ENCODE results near the gene JMJD6. TPM values are rescaled to one million over a fixed set of nuclear protein-coding genes. Genes with fewer than 3 reads are reported as not detected.

JMJD6 gene
- total and polyA plus RNA-seq, 2 experiments from 2014 or later, result 23.5 to 33.6 TPM

- Histone ChIP-seq H3K36me3 (no peaks in the 10 kb centered on the region), H3K27ac (peak overlapping the region; percentile 71), H3K27me3 (no peaks in the 10 kb centered on the region), H3K4me1 (ENCODE audit: low read depth) (peaks cover 11% of the 10 kb centered on the region), H3K4me3 (no peak overlapping the region), H3K9me3 (ENCODE audit: low read depth) (no peaks in the 10 kb centered on the region)
- no peak for DNase-seq (ENCODE audit: low read depth in 1 of 2, low spot score in 1 of 2)
- no peak for TF ChIP-seq CTCF (IDR thresholded peaks at IDR 0.05; ENCODE audit: low read depth, low read length)
Measured at GRCh38 chr17:76670020-76670717, 56.2 kb downstream of the JMJD6 start.

Other genes with a start within 250 kb of the JMJD6 start
- 6.8 and 18.7 TPM in 2 replicates for gene RHBDF2, start 225.2 kb downstream of the JMJD6 start, total RNA-seq
- 8.7 and 9.5 TPM in 2 replicates for gene RHBDF2, start 225.2 kb downstream of the JMJD6 start, polyA plus RNA-seq
- 7.4 and 10.3 TPM in 2 replicates for gene CYGB, start 188.9 kb downstream of the JMJD6 start, total RNA-seq
- gene CYGB, start 188.9 kb downstream of the JMJD6 start, polyA plus RNA-seq, result 3.5 and 11.9 TPM in 2 replicates
- gene PRCD, start 186.6 kb downstream of the JMJD6 start, total RNA-seq, result 7.3 and 7.7 TPM in 2 replicates
- 13.3 and 14.4 TPM in 2 replicates for gene PRCD, start 186.6 kb downstream of the JMJD6 start, polyA plus RNA-seq
- gene ST6GALNAC2, start 140.7 kb downstream of the JMJD6 start, total RNA-seq, result 0.11 and 1.0 TPM in 2 replicates
- 0.27 and 0.88 TPM in 2 replicates for gene ST6GALNAC2, start 140.7 kb downstream of the JMJD6 start, polyA plus RNA-seq
- 0.99 TPM in 1 of 2 replicates, not detected in the other for gene ST6GALNAC1, start 82.8 kb downstream of the JMJD6 start, total RNA-seq
- not detected in 2 replicates for gene ST6GALNAC1, start 82.8 kb downstream of the JMJD6 start, polyA plus RNA-seq
- gene MXRA7, start 15.6 kb downstream of the JMJD6 start, total RNA-seq, result 101 and 123 TPM in 2 replicates
- 164 and 178 TPM in 2 replicates for gene MXRA7, start 15.6 kb downstream of the JMJD6 start, polyA plus RNA-seq
- 47.6 and 62.0 TPM in 2 replicates for gene METTL23, start 233 bp upstream of the JMJD6 start, total RNA-seq
- gene METTL23, start 233 bp upstream of the JMJD6 start, polyA plus RNA-seq, result 77.9 and 83.0 TPM in 2 replicates
- gene SRSF2, start 10.7 kb upstream of the JMJD6 start, total RNA-seq, result 398 and 520 TPM in 2 replicates
- 217 and 265 TPM in 2 replicates for gene SRSF2, start 10.7 kb upstream of the JMJD6 start, polyA plus RNA-seq
- gene MFSD11, start 11.5 kb upstream of the JMJD6 start, total RNA-seq, result 45.8 and 69.2 TPM in 2 replicates
- gene MFSD11, start 11.5 kb upstream of the JMJD6 start, polyA plus RNA-seq, result 55.6 and 68.1 TPM in 2 replicates
- 0.48 and 0.81 TPM in 2 replicates for gene MGAT5B, start 141.8 kb upstream of the JMJD6 start, total RNA-seq
- 0.86 and 0.94 TPM in 2 replicates for gene MGAT5B, start 141.8 kb upstream of the JMJD6 start, polyA plus RNA-seq